Measurements from ENCODE around the gene PRR29.

Gene PRR29

DNA sequence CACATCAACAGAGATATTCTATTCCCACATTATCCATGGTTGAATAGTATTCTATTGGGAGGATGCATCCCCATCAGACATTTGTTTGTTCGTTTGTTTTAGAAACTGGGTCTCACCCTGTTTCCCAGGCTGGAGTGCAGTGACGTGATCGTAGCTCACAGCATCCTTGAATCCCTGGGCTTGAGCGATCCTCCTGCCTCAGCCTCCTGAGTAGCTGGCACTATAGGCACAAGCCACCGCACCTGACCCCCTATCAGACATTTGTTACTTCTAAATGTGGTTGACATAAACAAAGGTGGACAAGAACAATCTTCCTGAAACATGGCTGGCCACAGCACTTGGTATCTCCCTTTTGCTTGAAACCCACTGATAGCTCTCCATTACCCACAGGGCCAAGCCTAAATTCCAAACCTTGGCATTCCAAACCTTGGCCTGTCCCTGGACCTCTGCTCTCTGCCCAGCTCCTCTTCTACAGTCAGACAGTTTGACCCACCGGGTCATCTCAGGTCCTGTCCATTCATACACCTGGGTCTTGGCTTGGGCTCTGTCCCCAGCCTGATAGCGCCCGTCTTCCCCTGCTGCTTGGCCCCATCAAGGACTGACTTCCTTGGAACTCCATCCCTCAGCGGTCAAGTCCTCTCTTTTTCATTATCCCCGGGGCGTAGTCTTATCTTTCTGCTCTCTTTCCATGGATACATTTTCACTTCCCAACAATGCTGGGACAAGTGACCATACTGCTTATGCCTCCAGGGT is 1.5 kb upstream of the PRR29 start:
- no peak overlapping the region for H3K4me3 ChIP-seq
- H3K4me1 ChIP-seq = peaks cover 0 to 21% (median 13%) of the 10 kb centered on the region in 4 donors
- H3K36me3 ChIP-seq = no peaks in the 10 kb centered on the region
- H3K27ac ChIP-seq = no peak overlapping the region
- H3K9me3 ChIP-seq = no peaks in the 10 kb centered on the region
- peak in 1 of 2 donors; percentile 33 for DNase-seq
- H3K27me3 ChIP-seq = peaks cover 0 to 73% of the 10 kb centered on the region in 2 donors
- intact Hi-C loops (cut with DNase I; ENCODE audit: low total_unique reads) = loop anchor here (5.0 kb wide), 1 partner anchor 1761 kb away; no protein-coding TSS in a partner anchor
- TF ChIP-seq, protein P1, sequence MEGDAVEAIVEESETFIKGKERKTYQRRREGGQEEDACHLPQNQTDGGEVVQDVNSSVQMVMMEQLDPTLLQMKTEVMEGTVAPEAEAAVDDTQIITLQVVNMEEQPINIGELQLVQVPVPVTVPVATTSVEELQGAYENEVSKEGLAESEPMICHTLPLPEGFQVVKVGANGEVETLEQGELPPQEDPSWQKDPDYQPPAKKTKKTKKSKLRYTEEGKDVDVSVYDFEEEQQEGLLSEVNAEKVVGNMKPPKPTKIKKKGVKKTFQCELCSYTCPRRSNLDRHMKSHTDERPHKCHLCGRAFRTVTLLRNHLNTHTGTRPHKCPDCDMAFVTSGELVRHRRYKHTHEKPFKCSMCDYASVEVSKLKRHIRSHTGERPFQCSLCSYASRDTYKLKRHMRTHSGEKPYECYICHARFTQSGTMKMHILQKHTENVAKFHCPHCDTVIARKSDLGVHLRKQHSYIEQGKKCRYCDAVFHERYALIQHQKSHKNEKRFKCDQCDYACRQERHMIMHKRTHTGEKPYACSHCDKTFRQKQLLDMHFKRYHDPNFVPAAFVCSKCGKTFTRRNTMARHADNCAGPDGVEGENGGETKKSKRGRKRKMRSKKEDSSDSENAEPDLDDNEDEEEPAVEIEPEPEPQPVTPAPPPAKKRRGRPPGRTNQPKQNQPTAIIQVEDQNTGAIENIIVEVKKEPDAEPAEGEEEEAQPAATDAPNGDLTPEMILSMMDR (IDR thresholded peaks at IDR 0.05) = no peak

GRCh38 chr17:63997341-63998048 is 656 bp upstream of the PRR29 start:
- H3K4me1 ChIP-seq = peaks cover 0 to 21% (median 13%) of the 10 kb centered on the region in 4 donors
- intact Hi-C loops (cut with DNase I; ENCODE audit: low total_unique reads) = loop anchor here (5.0 kb wide), 1 partner anchor 1760 kb away; no protein-coding TSS in a partner anchor
- H3K4me3 ChIP-seq = peak overlapping the region; percentile 38 to 52
- TF ChIP-seq, protein P1 (IDR thresholded peaks at IDR 0.05) = no peak
- H3K36me3 ChIP-seq = no peaks in the 10 kb centered on the region
- DNase-seq = peak in 1 of 2 donors; percentile 48
- H3K27ac ChIP-seq = no peak overlapping the region
- H3K27me3 ChIP-seq = peaks cover 0 to 72% of the 10 kb centered on the region in 2 donors
- H3K9me3 ChIP-seq = no peaks in the 10 kb centered on the region

DNA sequence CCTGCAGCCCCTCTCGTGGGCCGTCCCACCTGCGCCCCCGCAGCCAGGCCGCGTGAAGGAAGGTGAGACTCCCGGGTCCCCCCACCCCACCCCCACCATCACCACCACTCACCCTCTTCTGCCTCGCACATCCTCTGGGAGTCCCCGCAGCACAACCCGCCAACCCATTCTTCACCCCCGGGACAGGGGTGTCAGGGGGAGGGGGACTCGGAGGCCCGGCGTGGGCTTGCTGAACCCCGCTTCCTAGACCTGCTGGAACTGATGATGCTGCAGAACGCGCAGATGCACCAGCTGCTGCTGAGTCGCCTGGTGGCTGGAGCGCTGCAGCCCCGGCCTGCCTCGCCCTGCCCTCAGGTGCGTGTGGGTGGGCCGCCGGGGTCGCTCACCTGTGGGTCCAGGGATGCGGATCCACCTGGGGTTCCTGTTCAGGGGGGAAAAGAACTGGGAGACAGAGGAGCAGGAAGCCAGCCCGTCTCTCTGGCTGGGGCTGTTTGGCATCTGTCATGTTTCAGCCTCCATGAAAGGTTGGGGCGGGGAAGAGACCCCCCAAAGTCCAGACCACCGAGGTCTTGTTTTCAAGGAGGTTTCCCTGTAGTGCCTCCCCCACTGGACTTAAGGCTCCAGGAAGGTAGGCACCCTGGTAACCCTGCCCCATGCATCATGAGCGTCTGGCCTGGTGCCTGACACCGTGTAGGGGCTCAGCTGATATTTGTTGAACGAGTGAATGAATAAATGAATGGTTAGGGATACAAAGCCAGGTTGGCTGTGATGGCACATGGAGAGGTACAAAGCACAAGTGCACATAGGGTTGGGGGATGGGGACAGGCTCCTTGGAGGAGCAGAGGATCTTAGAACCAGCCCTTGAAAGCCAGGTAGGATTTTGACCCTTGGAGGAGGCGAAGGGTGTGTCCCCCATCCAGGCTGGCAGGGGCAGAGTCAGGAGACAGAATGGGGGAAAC is 849 bp downstream of the PRR29 start:
- no peaks in the 10 kb centered on the region for H3K36me3 ChIP-seq
- intact Hi-C loops (cut with DNase I; ENCODE audit: low total_unique reads) = loop anchor here (5.0 kb wide), 1 partner anchor 1758 kb away; no protein-coding TSS in a partner anchor
- peak overlapping the region; percentile 38 to 52 for H3K4me3 ChIP-seq
- peaks cover 0 to 65% of the 10 kb centered on the region in 2 donors for H3K27me3 ChIP-seq
- DNase-seq = peak in 1 of 2 donors; percentile 42
- H3K9me3 ChIP-seq = no peaks in the 10 kb centered on the region
- TF ChIP-seq, protein P1 (IDR thresholded peaks at IDR 0.05) = no peak
- peaks cover 0 to 21% (median 13%) of the 10 kb centered on the region in 4 donors for H3K4me1 ChIP-seq
- no peak overlapping the region for H3K27ac ChIP-seq

- Histone ChIP-seq H3K4me3 (no peak overlapping the region), H3K4me1 (peaks cover 0 to 21% (median 13%) of the 10 kb centered on the region in 4 donors), H3K27ac (no peak overlapping the region), H3K27me3 (peaks cover 0 to 67% of the 10 kb centered on the region in 2 donors), H3K9me3 (no peaks in the 10 kb centered on the region), H3K36me3 (no peaks in the 10 kb centered on the region)
- intact Hi-C loops (cut with DNase I; ENCODE audit: low total_unique reads) = loop anchor here (5.0 kb wide), 1 partner anchor 1757 kb away; no protein-coding TSS in a partner anchor
- TF ChIP-seq, protein P1 (IDR thresholded peaks at IDR 0.05) = no peak
- peak in 1 of 2 donors; percentile 47 for DNase-seq
These were observed 1.8 kb downstream of the PRR29 start for GRCh38 chr17:63999680-64000531.
